ENCODE measurements around the gene BRD4.

- TF ChIP-seq CTCF (IDR thresholded peaks at IDR 0.05) (no peak), POLR2A (IDR thresholded peaks at IDR 0.05) (no peak), POLR2AphosphoS5 (IDR thresholded peaks at IDR 0.05) (peak; percentile 68)
These were observed 109.3 kb downstream of the BRD4 start for GRCh38 chr19:15222738-15223648.

Data from prostate gland (tissue), 2 donors.